H1 (cell line): ENCODE data around the gene DCUN1D3.

Experiments
- CHD2 ChIP-seq: IDR thresholded peaks from 2 replicates; pipeline ENCODE4 v1.6.1; 2012; ENCODE audit warnings: low read length, improper control_type of control experiment
- CTCF ChIP-seq, 3 experiments: IDR thresholded peaks; 1 replicate in 2 of 3; 2 replicates in 1 of 3; pipeline versions ENCODE4 v1.5.1 to v1.6.1; 2011; ENCODE audit warnings: low read length in 3 of 3, mild to moderate bottlenecking in 3 of 3, inconsistent platforms in 2 of 3, low read depth in 1 of 3, moderate library complexity in 1 of 3; ENCODE audit not compliant: insufficient read depth in 1 of 3; ENCODE audit errors: control extremely low read depth in 1 of 3
- GABPA ChIP-seq: IDR thresholded peaks from 2 replicates; pipeline ENCODE4 v1.6.1; 2011; ENCODE audit warnings: mild to moderate bottlenecking, low read length, moderate library complexity, borderline replicate concordance; ENCODE audit not compliant: insufficient read depth
- JUND ChIP-seq: IDR thresholded peaks from 2 replicates; pipeline ENCODE4 v1.6.1; 2011; ENCODE audit warnings: mild to moderate bottlenecking, improper control_type of control experiment, low read length
- MAX ChIP-seq: IDR thresholded peaks from 2 replicates; pipeline ENCODE4 v1.6.1; 2012; ENCODE audit warnings: inconsistent platforms
- NANOG ChIP-seq: IDR thresholded peaks from 2 replicates; pipeline ENCODE4 v1.6.1; 2011; ENCODE audit warnings: low read length, low read depth, mild to moderate bottlenecking, inconsistent platforms; ENCODE audit not compliant: insufficient read depth, poor library complexity, severe bottlenecking
- POLR2A ChIP-seq, 2 experiments: IDR thresholded peaks; 1 replicate in 1 of 2; 2 replicates in 1 of 2; pipeline ENCODE4 v1.6.1; 2011; ENCODE audit warnings: low read depth in 2 of 2, low read length in 2 of 2, mild to moderate bottlenecking in 2 of 2; ENCODE audit errors: control extremely low read depth in 1 of 2
- RFX5 ChIP-seq: IDR thresholded peaks from 2 replicates; pipeline ENCODE4 v1.6.1; 2011; ENCODE audit warnings: low read depth, low read length, improper control_type of control experiment, borderline replicate concordance
- ZNF274 ChIP-seq: IDR thresholded peaks from 2 replicates; pipeline ENCODE4 v1.7.0; 2012; ENCODE audit warnings: low read length, borderline replicate concordance; ENCODE audit errors: extremely low read depth

DNA sequence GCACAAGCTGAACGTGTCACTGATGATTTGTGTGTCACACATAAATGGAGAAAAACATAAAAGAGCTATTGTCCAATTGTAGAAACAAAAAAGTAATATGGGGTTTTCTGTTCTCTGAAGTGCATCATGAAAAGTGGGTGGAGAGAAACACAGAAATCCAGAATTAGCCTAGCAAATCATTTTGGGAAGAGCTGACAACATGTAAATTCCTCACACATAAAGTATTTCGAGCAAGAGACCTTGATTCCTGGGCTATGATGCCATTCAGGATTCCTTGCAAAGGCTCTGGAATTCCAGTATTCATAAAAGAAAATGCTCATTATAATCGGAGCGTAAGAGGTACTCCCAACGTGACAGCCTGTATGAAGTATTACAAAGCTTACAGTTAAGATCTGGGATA is 1.1 kb downstream of the DCUN1D3 start:
- TF ChIP-seq CHD2: no peak
- no peak for TF ChIP-seq RFX5
- no peak for TF ChIP-seq GABPA
- no peak for TF ChIP-seq POLR2A (IDR thresholded peaks at IDR 0.05; ENCODE audit: control extremely low read depth in 1 of 2, low read depth in 2 of 2, low read length in 2 of 2)
- TF ChIP-seq CTCF (IDR thresholded peaks at IDR 0.05; ENCODE audit: control extremely low read depth in 1 of 3, insufficient read depth in 1 of 3, low read depth in 1 of 3, low read length in 3 of 3): no peak
- no peak for TF ChIP-seq NANOG
- no peak for TF ChIP-seq ZNF274
- TF ChIP-seq MAX: no peak
- TF ChIP-seq JUND: no peak
